Measurements from ENCODE around the gene GLT6D1.
"Not testable (repeated sequence)": the region's sequence is repeated elsewhere in the genome, so short reads cannot be mapped to it uniquely, and the experiment has no call there.

The GLT6D1 gene

GRCh38 chr9:135664801-135665794, 25.8 kb upstream of the GLT6D1 start:
- DNase-seq, result no peak

GRCh38 chr9:135664266-135664665, 24.9 kb upstream of the GLT6D1 start:
- no peak for DNase-seq

GRCh38 chr9:135663857-135664256, 24.5 kb upstream of the GLT6D1 start:
- DNase-seq, result no peak

GRCh38 chr9:135663451-135663770, 24.1 kb upstream of the GLT6D1 start:
- no peak for DNase-seq

GRCh38 chr9:135662758-135663450, 23.6 kb upstream of the GLT6D1 start, which contains the start of gene LCN9:
LCN9 (plus strand) TSS chr9:135663309; CDS start chr9:135663322, 13 bp downstream.
- DNase-seq, result no peak

- DNase-seq, result no peak
Measured at GRCh38 chr9:135661816-135662560, 22.6 kb upstream of the GLT6D1 start.

- DNase-seq, result no peak
Measured at GRCh38 chr9:135660407-135660806, 21.1 kb upstream of the GLT6D1 start.

- DNase-seq, result no peak
Measured at GRCh38 chr9:135659252-135659651, 19.9 kb upstream of the GLT6D1 start.

GRCh38 chr9:135657416-135657815, 18.1 kb upstream of the GLT6D1 start:
- no peak for DNase-seq

GRCh38 chr9:135655317-135655716, 16.0 kb upstream of the GLT6D1 start:
- no peak for DNase-seq

- DNase-seq, result no peak
Measured at GRCh38 chr9:135650408-135650807, 11.1 kb upstream of the GLT6D1 start.

GRCh38 chr9:135649508-135649907, 10.2 kb upstream of the GLT6D1 start:
- DNase-seq, result no peak

GRCh38 chr9:135648494-135649410, 9.4 kb upstream of the GLT6D1 start:
- no peak for DNase-seq

GRCh38 chr9:135647884-135648283, 8.5 kb upstream of the GLT6D1 start:
- no peak for DNase-seq

- DNase-seq, result no peak
Measured at GRCh38 chr9:135644631-135645218, 5.4 kb upstream of the GLT6D1 start.

GRCh38 chr9:135641745-135642144, 2.4 kb upstream of the GLT6D1 start:
- DNase-seq, result no peak

GRCh38 chr9:135641047-135641446, 1.7 kb upstream of the GLT6D1 start:
- DNase-seq, result no peak

- DNase-seq, result not testable (repeated sequence)
Measured at GRCh38 chr9:135636930-135637530, 2.3 kb downstream of the GLT6D1 start.

GRCh38 chr9:135632841-135633240, 6.5 kb downstream of the GLT6D1 start:
- no peak for DNase-seq

- no peak for DNase-seq
Measured at GRCh38 chr9:135624282-135624681, 15.1 kb downstream of the GLT6D1 start.

- DNase-seq, result no peak
Measured at GRCh38 chr9:135622415-135623020, 16.8 kb downstream of the GLT6D1 start.
